ENCODE results near the gene GDF7.
A peak's percentile ranks its signal among the peaks of the same experiment; 100 is the strongest.

Gene GDF7

GRCh38 chr2:20666304-20667150 is at the start of gene GDF7:
Gene GDF7 (plus strand): TSS chr2:20667144. CDS start chr2:20667240, 96 bp downstream.
- no peak for DNase-seq

GRCh38 chr2:20617892-20618467 is 49.0 kb upstream of the GDF7 start:
- DNase-seq: peak; percentile 94

- DNase-seq: no peak
These were observed 48.5 kb upstream of the GDF7 start for GRCh38 chr2:20618468-20618885.

GRCh38 chr2:20618886-20619521 is 47.9 kb upstream of the GDF7 start:
- DNase-seq: no peak

GRCh38 chr2:20619624-20620024 is 47.3 kb upstream of the GDF7 start:
- peak; percentile 19 for DNase-seq

- DNase-seq: no peak
These were observed 46.7 kb upstream of the GDF7 start for GRCh38 chr2:20620271-20620681.

GRCh38 chr2:20620696-20621365 is 46.1 kb upstream of the GDF7 start:
- no peak for DNase-seq

- DNase-seq: no peak
These were observed 45.3 kb upstream of the GDF7 start for GRCh38 chr2:20621366-20622295.

- no peak for DNase-seq
These were observed 44.7 kb upstream of the GDF7 start for GRCh38 chr2:20622296-20622686.

GRCh38 chr2:20622731-20623130 is 44.2 kb upstream of the GDF7 start:
- no peak for DNase-seq

GRCh38 chr2:20623241-20623640 is 43.7 kb upstream of the GDF7 start:
- DNase-seq: no peak

- no peak for DNase-seq
These were observed 43.2 kb upstream of the GDF7 start for GRCh38 chr2:20623741-20624155.

GRCh38 chr2:20624156-20624883 is 42.6 kb upstream of the GDF7 start:
- DNase-seq: no peak

- no peak for DNase-seq
These were observed 42.0 kb upstream of the GDF7 start for GRCh38 chr2:20624884-20625485.

- DNase-seq: no peak
These were observed 41.2 kb upstream of the GDF7 start for GRCh38 chr2:20625491-20626391.

GRCh38 chr2:20626392-20626697 is 40.6 kb upstream of the GDF7 start:
- DNase-seq: no peak

GRCh38 chr2:20626698-20627513 is 40.0 kb upstream of the GDF7 start:
- DNase-seq: no peak

GRCh38 chr2:20627712-20628380 is 39.1 kb upstream of the GDF7 start:
- DNase-seq: no peak

- DNase-seq: no peak
These were observed 37.8 kb upstream of the GDF7 start for GRCh38 chr2:20629181-20629580.
